GM23338 (cell line): ENCODE data around the gene EEPD1.
"Not testable (repeated sequence)": the region's sequence is repeated elsewhere in the genome, so short reads cannot be mapped to it uniquely, and the experiment has no call there.

Source experiments
- CTCF ChIP-seq, 2 experiments: fragments of 200-600 bp in 1 of 2; sonication (generic) in 1 of 2; conservative IDR thresholded peaks; 2 replicates each; pipeline versions ENCODE4 v1.5.1 to v1.6.1; 2016 to 2017; ENCODE audit warnings: antibody characterized with exemption in 2 of 2, low read depth in 2 of 2, mild to moderate bottlenecking in 2 of 2, moderate library complexity in 1 of 2
- ETS1 ChIP-seq: IDR thresholded peaks from 2 replicates; pipeline ENCODE4 v1.6.1; 2016; ENCODE audit warnings: antibody characterized with exemption
- EZH2 ChIP-seq: fragments of 200-600 bp; sonication (generic); IDR thresholded peaks from one replicate; pipeline ENCODE4 v1.8.0; 2017; ENCODE audit warnings: antibody characterized with exemption, mild to moderate bottlenecking, low read depth; ENCODE audit not compliant: unreplicated experiment
- EZH2phosphoT487 ChIP-seq: fragments of 200-600 bp; sonication (generic); IDR thresholded peaks from one replicate; pipeline ENCODE4 v1.8.1; 2018; ENCODE audit warnings: antibody characterized with exemption; ENCODE audit not compliant: unreplicated experiment
- JUNB ChIP-seq: IDR thresholded peaks from one replicate; pipeline ENCODE4 v1.6.1; 2016; ENCODE audit warnings: antibody characterized with exemption; ENCODE audit not compliant: unreplicated experiment
- POLR2AphosphoS5 ChIP-seq: IDR thresholded peaks from 2 replicates; pipeline ENCODE4 v1.6.1; 2016; ENCODE audit warnings: antibody characterized with exemption, low read depth
- REST ChIP-seq: IDR thresholded peaks from one replicate; pipeline ENCODE4 v1.6.1; 2018; ENCODE audit warnings: antibody characterized with exemption; ENCODE audit not compliant: unreplicated experiment

GRCh38 chr7:36125630-36126029, 27.4 kb upstream of the EEPD1 start:
- not testable (repeated sequence) for TF ChIP-seq CTCF (conservative IDR thresholded peaks at IDR 0.05; ENCODE audit: low read depth in 2 of 2); POLR2AphosphoS5; EZH2; EZH2phosphoT487; JUNB; REST; ETS1
